GM21717 (cell line): Measurements from ENCODE around the gene JPH2.

Experiments used
- ATAC-seq: cut with Tn5 transposase; IDR thresholded peaks from one replicate; pipeline ENCODE4 v1.9.1; 2021; ENCODE audit warnings: mild to moderate bottlenecking, moderate library complexity; ENCODE audit not compliant: unreplicated experiment

The JPH2 gene

GRCh38 chr20:44160133-44160532, 26.9 kb downstream of the JPH2 start:
- no peak for ATAC-seq

GRCh38 chr20:44159711-44160110, 27.3 kb downstream of the JPH2 start:
- ATAC-seq = no peak

GRCh38 chr20:44159125-44159524, 27.9 kb downstream of the JPH2 start:
- no peak for ATAC-seq

- no peak for ATAC-seq
These were observed 29.9 kb downstream of the JPH2 start for GRCh38 chr20:44157061-44157460.

GRCh38 chr20:44154521-44155001, 32.4 kb downstream of the JPH2 start:
- ATAC-seq = no peak

- ATAC-seq = no peak
These were observed 33.3 kb downstream of the JPH2 start for GRCh38 chr20:44153636-44154043.

- no peak for ATAC-seq
These were observed 35.2 kb downstream of the JPH2 start for GRCh38 chr20:44151621-44152416.

GRCh38 chr20:44146272-44146671, 40.7 kb downstream of the JPH2 start:
- no peak for ATAC-seq

- ATAC-seq = no peak
These were observed 41.7 kb downstream of the JPH2 start for GRCh38 chr20:44145131-44145775.

GRCh38 chr20:44143936-44144335, 43.1 kb downstream of the JPH2 start:
- no peak for ATAC-seq

GRCh38 chr20:44142413-44142812, 44.6 kb downstream of the JPH2 start:
- ATAC-seq = no peak

- ATAC-seq = no peak
These were observed 45.1 kb downstream of the JPH2 start for GRCh38 chr20:44141873-44142272.

- no peak for ATAC-seq
These were observed 48.1 kb downstream of the JPH2 start for GRCh38 chr20:44138867-44139266.

GRCh38 chr20:44137266-44137801, 49.7 kb downstream of the JPH2 start:
- no peak for ATAC-seq

GRCh38 chr20:44136579-44137265, 50.3 kb downstream of the JPH2 start:
- ATAC-seq = no peak

- no peak for ATAC-seq
These were observed 51.4 kb downstream of the JPH2 start for GRCh38 chr20:44135417-44136204.

GRCh38 chr20:44135012-44135412, 52.0 kb downstream of the JPH2 start:
- ATAC-seq = no peak

GRCh38 chr20:44133424-44133823, 53.6 kb downstream of the JPH2 start:
- no peak for ATAC-seq

- no peak for ATAC-seq
These were observed 55.3 kb downstream of the JPH2 start for GRCh38 chr20:44131704-44132103.

- ATAC-seq = no peak
These were observed 56.9 kb downstream of the JPH2 start for GRCh38 chr20:44129911-44130718.
